ENCODE measurements around the gene BNC2. TPM values are rescaled to one million over a fixed set of nuclear protein-coding genes. Genes with fewer than 3 reads are reported as not detected.

The BNC2 gene
- total RNA-seq, 4 donors from 2014 or later: 20.5 to 55.4 (median 26.2) TPM

GRCh38 chr9:16429671-16430070 is 440.8 kb downstream of the BNC2 start:
- Histone ChIP-seq H3K4me1 (no peaks in the 10 kb centered on the region), H3K27me3 (no peaks in the 10 kb centered on the region), H3K27ac (no peak overlapping the region), H3K4me3 (no peak overlapping the region), H3K9me3 (no peaks in the 10 kb centered on the region), H3K36me3 (no peaks in the 10 kb centered on the region)
- intact Hi-C loops (cut with DNase I; ENCODE audit: low total_unique reads) (no loop called here), in situ Hi-C loops (cut with MboI; ENCODE audit: low pct_ligation_motif_present in 1 of 4, low pct_unique_long_range_greater_than_20kb in 1 of 4, low sequenced_read_pairs in 3 of 4) (no loop called here)
- no peak for TF ChIP-seq EP300 (IDR thresholded peaks at IDR 0.05; ENCODE audit: low read depth)
- TF ChIP-seq CTCF (IDR thresholded peaks at IDR 0.05): no peak
- no peak for TF ChIP-seq POLR2AphosphoS5 (IDR thresholded peaks at IDR 0.05)
- no peak for TF ChIP-seq POLR2A (IDR thresholded peaks at IDR 0.05)
- WGBS, 2 donors (ENCODE audit: low coverage in 1 of 2): 62 to 67% methylated on average over 1 to 5 of the region's 5 CpGs
- DNase-seq: no peak

- in situ Hi-C loops (cut with MboI; ENCODE audit: low pct_ligation_motif_present in 1 of 4, low pct_unique_long_range_greater_than_20kb in 1 of 4, low sequenced_read_pairs in 3 of 4) (no loop called here), intact Hi-C loops (cut with DNase I; ENCODE audit: low total_unique reads) (no loop called here)
- no peaks in the 10 kb centered on the region for H3K36me3 ChIP-seq
- no peak overlapping the region for H3K27ac ChIP-seq
- no peaks in the 10 kb centered on the region for H3K9me3 ChIP-seq
- no peak overlapping the region for H3K4me3 ChIP-seq
- TF ChIP-seq POLR2AphosphoS5 (IDR thresholded peaks at IDR 0.05): no peak
- TF ChIP-seq EP300 (IDR thresholded peaks at IDR 0.05; ENCODE audit: low read depth): no peak
- no peak for TF ChIP-seq CTCF (IDR thresholded peaks at IDR 0.05)
- TF ChIP-seq POLR2A (IDR thresholded peaks at IDR 0.05): no peak
- DNase-seq: no peak
- no peaks in the 10 kb centered on the region for H3K4me1 ChIP-seq
- WGBS, 2 donors (ENCODE audit: low coverage in 1 of 2): 84 to 91% methylated on average over 6 of the region's 6 CpGs
- H3K27me3 ChIP-seq: no peaks in the 10 kb centered on the region
Measured at GRCh38 chr9:16427873-16428427, 442.5 kb downstream of the BNC2 start.

DNA sequence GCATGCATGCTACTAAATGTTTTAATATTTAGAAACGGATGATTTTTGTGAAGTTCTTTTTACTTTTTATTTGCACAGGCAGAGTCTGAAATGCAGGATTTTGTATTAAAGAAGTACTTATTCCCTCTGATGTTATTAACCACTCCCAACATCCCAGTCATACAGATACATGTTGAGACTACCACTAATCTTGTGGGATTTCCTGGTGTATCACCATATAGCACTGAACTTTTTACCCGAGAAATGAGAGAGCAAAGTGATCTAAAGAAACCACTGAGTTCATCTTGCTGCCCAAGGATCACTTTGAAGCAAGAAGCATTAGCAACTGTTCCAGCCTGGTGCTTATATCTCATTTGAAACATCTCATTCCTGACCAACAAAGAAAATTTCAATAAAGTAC is 443.8 kb downstream of the BNC2 start:
- Histone ChIP-seq H3K27me3 (no peaks in the 10 kb centered on the region), H3K27ac (no peak overlapping the region), H3K9me3 (no peaks in the 10 kb centered on the region), H3K36me3 (no peaks in the 10 kb centered on the region), H3K4me1 (no peaks in the 10 kb centered on the region), H3K4me3 (no peak overlapping the region)
- in situ Hi-C loops (cut with MboI; ENCODE audit: low pct_ligation_motif_present in 1 of 4, low pct_unique_long_range_greater_than_20kb in 1 of 4, low sequenced_read_pairs in 3 of 4) (no loop called here), intact Hi-C loops (cut with DNase I; ENCODE audit: low total_unique reads) (no loop called here)
- no peak for TF ChIP-seq CTCF (IDR thresholded peaks at IDR 0.05)
- TF ChIP-seq POLR2A (IDR thresholded peaks at IDR 0.05): no peak
- TF ChIP-seq POLR2AphosphoS5 (IDR thresholded peaks at IDR 0.05): no peak
- no peak for TF ChIP-seq EP300 (IDR thresholded peaks at IDR 0.05; ENCODE audit: low read depth)
- 46 to 77% methylated on average over 2 of the region's 2 CpGs for WGBS, 2 donors (ENCODE audit: low coverage in 1 of 2)
- DNase-seq: no peak

- intact Hi-C loops (cut with DNase I; ENCODE audit: low total_unique reads): no loop called here
- Histone ChIP-seq H3K4me3 (no peak overlapping the region), H3K27me3 (no peaks in the 10 kb centered on the region), H3K27ac (no peak overlapping the region), H3K36me3 (no peaks in the 10 kb centered on the region), H3K9me3 (no peaks in the 10 kb centered on the region), H3K4me1 (no peaks in the 10 kb centered on the region)
- WGBS, 2 donors (ENCODE audit: low coverage in 1 of 2): 84 to 85% methylated on average over 7 to 8 of the region's 8 CpGs
- no peak for DNase-seq
- TF ChIP-seq POLR2A (IDR thresholded peaks at IDR 0.05) (no peak), CTCF (IDR thresholded peaks at IDR 0.05) (no peak), EP300 (IDR thresholded peaks at IDR 0.05; ENCODE audit: low read depth) (no peak), POLR2AphosphoS5 (IDR thresholded peaks at IDR 0.05) (no peak)
- in situ Hi-C loops (cut with MboI; ENCODE audit: low pct_ligation_motif_present in 1 of 4, low pct_unique_long_range_greater_than_20kb in 1 of 4, low sequenced_read_pairs in 3 of 4): no loop called here
Measured at GRCh38 chr9:16425562-16426231, 444.8 kb downstream of the BNC2 start.
